Ovary (tissue), 9 donors: ENCODE data around the gene SGTA. TPM values are rescaled to one million over a fixed set of nuclear protein-coding genes. Genes with fewer than 3 reads are reported as not detected.
A peak's percentile ranks its signal among the peaks of the same experiment; 100 is the strongest.

Source experiments
- DNase-seq, 5 donors: peaks; one replicate each; pipeline ENCODE4 v3.0.0-alpha.2; 2019 to 2020
- H3K27ac ChIP-seq, 2 donors: fragments of 200-600 bp; one replicate each; pipeline versions ENCODE4 v1.5.1 to v1.8.0; 2019 to 2022
- H3K27me3 ChIP-seq: fragments of 200-600 bp; one replicate; pipeline ENCODE4 v1.8.0; 2022
- H3K36me3 ChIP-seq: fragments of 200-600 bp; sonication (generic); one replicate; pipeline ENCODE4 v1.5.1; 2019
- H3K4me1 ChIP-seq: one replicate; pipeline ENCODE4 v1.8.1; 2013; ENCODE audit warnings: mild to moderate bottlenecking, moderate library complexity; ENCODE audit not compliant: insufficient read depth
- H3K4me3 ChIP-seq: fragments of 200-600 bp; sonication (generic); one replicate; pipeline ENCODE4 v1.5.1; 2017
- H3K9me3 ChIP-seq, 2 donors: fragments of 200-600 bp in 1 of 2; sonication (generic) in 1 of 2; one replicate each; pipeline versions ENCODE4 v1.5.1 to v1.8.1; 2013 to 2019; ENCODE audit warnings: mild to moderate bottlenecking in 1 of 2, moderate library complexity in 1 of 2
- EP300 ChIP-seq: sonication (generic); formaldehyde crosslinking; IDR thresholded peaks from one replicate; pipeline ENCODE4 v1.6.1; 2017; ENCODE audit warnings: antibody characterized with exemption
- POLR2A ChIP-seq: fragments of 450-650 bp; IDR thresholded peaks from one replicate; pipeline ENCODE4 v1.6.1; 2017; ENCODE audit warnings: antibody characterized with exemption, mild to moderate bottlenecking, moderate library complexity
- WGBS, 3 donors: extraction: QIAGEN DNeasy Blood & Tissue Kit in 1 of 3; methylation state at CpG; one replicate each; pipeline versions ENCODE4 v1.1.5 to v1.1.7; 2013 to 2017; 5-methylcytosine and 5-hydroxymethylcytosine counted together
- intact Hi-C, 4 donors: fragments of 100-400 bp; cut with DNase I; formaldehyde crosslinking; loops; one replicate each; pipeline versions ENCODE4 v1.11.0 to v1.15.1; 2022 to 2023
- polyA plus RNA-seq, 2 donors: library from polyadenylated mRNA; stranded (reverse); fragments of 200-250 nt in 1 of 2; fragments of 350-450 nt in 1 of 2; fragmentation: Illumina TruSeq in 1 of 2; extraction: RNeasy Lipid Tissue Mini Kit (QIAGEN cat#74804) in 1 of 2; gene quantifications; one replicate each; pipeline ENCODE4 v1.2.3, GENCODE V29; 2013 to 2014
- total RNA-seq, 7 donors: library from RNA; depleted of rRNA in 2 of 7; stranded (reverse); fragments of >200 nt in 2 of 7; fragmentation: NEBNext Ultra II Directional in 3 of 7; extraction: Animal tissue kit (Norgen Biotek cat#: 25700) in 3 of 7; gene quantifications; one replicate each; pipeline versions ENCODE4 v1.1.0 to v1.2.4, GENCODE V29; 2016 to 2023
- TF ChIP-seq, protein P1 (sequence below), 3 donors: fragments of 450-650 bp in 2 of 3; fragments of 200-600 bp in 1 of 3; IDR thresholded peaks; one replicate each; pipeline versions ENCODE4 v1.5.1 to v1.8.0; 2016 to 2022; ENCODE audit warnings: antibody characterized with exemption in 3 of 3, mild to moderate bottlenecking in 1 of 3
- donor health status: DM: no; HTN: no; CAD: no; lungs with moderate emphysema.
- donor health status: DM: no; HTN: no; CAD: no.
- donor health status: Bipolar disorder and iron deficiency.
- donor health status: DM: yes; HTN: yes; CAD: no.
- donor health status: DM: no; HTN: no; CAD: no.
- donor health status: DM: yes; HTN: yes; CAD: no.

SGTA gene
- total and polyA plus RNA-seq, 9 donors, result 27.0 to 65.5 (median 53.4) TPM

DNA sequence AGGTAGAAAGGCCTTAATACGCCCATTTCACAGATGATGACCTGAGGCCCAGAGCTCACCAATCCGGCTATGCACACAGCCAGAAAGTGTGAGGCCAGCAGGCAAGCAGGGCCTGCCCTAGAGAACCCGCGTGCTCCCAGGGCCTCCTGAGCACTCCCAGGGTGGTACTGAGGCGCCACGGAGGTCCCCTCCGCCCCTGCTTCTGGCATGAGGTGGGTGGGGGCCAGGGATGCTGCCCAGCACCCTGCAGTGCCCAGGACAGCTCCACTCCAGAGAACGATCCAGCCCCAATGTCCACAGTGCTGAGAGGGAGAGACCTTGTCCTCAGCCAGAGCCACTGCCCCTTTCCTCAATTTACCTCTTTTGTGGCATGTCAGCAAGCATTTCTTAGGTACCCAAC, 13.9 kb downstream of the SGTA start:
- 88 to 92% (median 92%) methylated on average over 6 to 8 of the region's 8 CpGs for WGBS, 3 donors
- Histone ChIP-seq H3K27me3 (no peaks in the 10 kb centered on the region), H3K9me3 (no peaks in the 10 kb centered on the region), H3K27ac (peak overlapping the region in 1 of 2 donors; percentile 25), H3K36me3 (no peaks in the 10 kb centered on the region), H3K4me1 (peaks cover 10% of the 10 kb centered on the region), H3K4me3 (no peak overlapping the region)
- TF ChIP-seq, protein P1, sequence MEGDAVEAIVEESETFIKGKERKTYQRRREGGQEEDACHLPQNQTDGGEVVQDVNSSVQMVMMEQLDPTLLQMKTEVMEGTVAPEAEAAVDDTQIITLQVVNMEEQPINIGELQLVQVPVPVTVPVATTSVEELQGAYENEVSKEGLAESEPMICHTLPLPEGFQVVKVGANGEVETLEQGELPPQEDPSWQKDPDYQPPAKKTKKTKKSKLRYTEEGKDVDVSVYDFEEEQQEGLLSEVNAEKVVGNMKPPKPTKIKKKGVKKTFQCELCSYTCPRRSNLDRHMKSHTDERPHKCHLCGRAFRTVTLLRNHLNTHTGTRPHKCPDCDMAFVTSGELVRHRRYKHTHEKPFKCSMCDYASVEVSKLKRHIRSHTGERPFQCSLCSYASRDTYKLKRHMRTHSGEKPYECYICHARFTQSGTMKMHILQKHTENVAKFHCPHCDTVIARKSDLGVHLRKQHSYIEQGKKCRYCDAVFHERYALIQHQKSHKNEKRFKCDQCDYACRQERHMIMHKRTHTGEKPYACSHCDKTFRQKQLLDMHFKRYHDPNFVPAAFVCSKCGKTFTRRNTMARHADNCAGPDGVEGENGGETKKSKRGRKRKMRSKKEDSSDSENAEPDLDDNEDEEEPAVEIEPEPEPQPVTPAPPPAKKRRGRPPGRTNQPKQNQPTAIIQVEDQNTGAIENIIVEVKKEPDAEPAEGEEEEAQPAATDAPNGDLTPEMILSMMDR (IDR thresholded peaks at IDR 0.05), result no peak
- no peak for TF ChIP-seq POLR2A
- no peak for TF ChIP-seq EP300
- intact Hi-C loops, result loop anchor here in 1 of 4 donors (5.0 kb wide), 1 partner anchor 72 kb away; no protein-coding TSS in a partner anchor
- no peak for DNase-seq

DNA sequence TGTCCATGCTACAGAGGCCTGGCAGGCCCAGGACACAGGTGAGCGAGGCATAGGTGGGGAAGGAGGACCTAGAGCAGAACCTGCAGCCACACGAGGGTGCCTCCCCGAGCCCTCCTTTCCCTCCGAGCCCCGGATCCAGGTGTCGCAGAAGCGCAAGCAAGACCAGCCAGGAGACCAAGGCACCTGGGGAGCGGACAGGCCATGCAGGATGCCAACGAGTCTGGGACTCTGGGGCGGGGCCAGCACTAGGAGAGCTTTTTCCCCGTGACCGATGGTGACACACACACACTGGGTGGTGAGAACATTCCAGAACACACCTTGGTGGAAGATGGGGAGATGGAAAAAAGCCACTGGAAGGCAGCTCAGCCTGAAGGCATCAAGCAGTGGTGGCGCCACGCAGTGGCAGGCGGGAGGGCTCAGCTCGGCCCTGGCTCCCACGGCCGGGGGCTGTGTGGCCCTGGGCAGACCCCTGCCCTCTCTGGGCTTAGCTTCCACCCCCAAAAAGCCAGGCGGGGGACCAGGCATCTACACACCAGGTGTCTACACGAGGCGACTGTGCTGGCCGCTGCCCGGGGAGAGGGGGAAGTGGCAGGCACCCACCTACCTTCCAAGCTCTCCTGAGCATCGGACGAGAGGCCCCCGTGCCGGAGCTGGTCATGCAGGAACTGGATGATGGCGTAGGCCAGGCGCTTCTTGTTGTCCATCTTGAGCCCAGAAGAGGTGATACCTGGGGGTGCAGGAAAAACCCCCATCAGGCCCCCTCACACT, 14.5 kb downstream of the SGTA start:
- intact Hi-C loops, result loop anchor here in 1 of 4 donors (5.0 kb wide), 1 partner anchor 71 kb away; no protein-coding TSS in a partner anchor
- no peak for DNase-seq
- Histone ChIP-seq H3K4me3 (no peak overlapping the region), H3K9me3 (no peaks in the 10 kb centered on the region), H3K36me3 (no peaks in the 10 kb centered on the region), H3K27me3 (no peaks in the 10 kb centered on the region), H3K27ac (no peak overlapping the region), H3K4me1 (peaks cover 10% of the 10 kb centered on the region)
- TF ChIP-seq EP300, result no peak
- TF ChIP-seq, protein P1 (IDR thresholded peaks at IDR 0.05), result no peak
- TF ChIP-seq POLR2A, result no peak
- WGBS, 3 donors, result 90 to 94% (median 92%) methylated on average over 27 to 29 of the region's 29 CpGs

DNA sequence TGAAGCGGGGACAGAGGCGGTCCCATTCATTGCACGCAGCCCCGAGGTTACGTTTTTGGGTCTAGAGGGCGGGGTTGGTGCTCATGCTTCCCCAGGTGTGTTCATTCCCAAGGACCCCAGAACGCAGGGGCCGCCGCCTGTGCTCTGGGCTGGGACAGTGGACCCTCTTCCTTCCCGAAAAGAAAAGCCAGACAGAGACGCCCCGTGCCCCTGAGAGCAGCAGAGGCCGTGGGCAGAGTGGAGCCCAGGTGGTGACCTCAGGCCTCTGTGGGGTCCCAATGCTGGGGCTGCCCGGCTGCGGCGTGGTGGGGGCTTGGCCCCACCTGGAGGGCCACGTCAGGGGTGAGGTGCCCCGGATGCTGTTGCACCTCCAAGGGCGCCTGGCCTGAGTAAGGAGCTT, 15.4 kb downstream of the SGTA start:
- Histone ChIP-seq H3K36me3 (no peaks in the 10 kb centered on the region), H3K27me3 (no peaks in the 10 kb centered on the region), H3K4me3 (no peak overlapping the region), H3K9me3 (no peaks in the 10 kb centered on the region), H3K27ac (no peak overlapping the region), H3K4me1 (peaks cover 10% of the 10 kb centered on the region)
- WGBS, 3 donors, result 88 to 92% (median 91%) methylated on average over 19 of the region's 19 CpGs
- no peak for DNase-seq
- intact Hi-C loops, result loop anchor here in 1 of 4 donors (5.0 kb wide), 1 partner anchor 70 kb away; no protein-coding TSS in a partner anchor
- no peak for TF ChIP-seq EP300
- TF ChIP-seq, protein P1 (IDR thresholded peaks at IDR 0.05), result no peak
- no peak for TF ChIP-seq POLR2A

DNA sequence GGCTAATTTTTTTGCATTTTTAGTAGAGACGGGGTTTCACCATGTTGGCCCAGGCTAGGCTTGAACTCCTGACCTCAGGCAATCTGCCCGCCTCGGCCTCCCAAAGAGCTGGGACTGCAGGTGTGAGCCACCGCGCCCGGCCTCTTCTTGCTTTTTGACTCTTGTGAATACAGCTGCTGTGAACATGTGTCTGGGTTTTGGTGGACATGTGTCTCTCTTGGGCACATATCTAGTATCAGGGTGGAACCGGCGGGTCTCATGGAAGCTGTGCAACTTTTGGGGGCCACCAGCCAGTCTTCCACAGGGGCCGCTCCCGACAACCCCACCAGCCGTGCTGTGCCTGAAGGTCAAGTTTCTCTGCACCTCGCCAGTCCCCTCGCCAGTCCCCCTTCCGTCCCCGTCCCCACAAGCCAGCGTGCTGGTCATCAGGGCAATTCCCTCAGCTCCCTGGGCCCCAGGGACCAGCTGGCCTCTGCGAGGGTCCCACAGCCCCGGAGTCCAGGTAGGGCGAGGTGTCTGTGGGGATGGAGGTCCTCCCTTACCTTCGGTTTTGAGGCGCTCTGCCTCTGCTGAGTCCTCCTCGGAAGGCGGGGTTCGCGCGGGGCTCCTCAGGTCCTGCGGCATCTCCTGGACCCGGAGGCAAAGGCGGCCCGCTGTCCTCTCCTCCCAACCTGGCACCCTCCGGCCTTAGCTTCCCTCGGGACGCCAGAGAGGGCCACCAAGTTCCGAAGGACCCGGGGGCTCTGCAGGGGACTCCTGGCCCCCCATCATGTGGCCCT, 16.3 kb downstream of the SGTA start:
- H3K36me3 ChIP-seq, result no peaks in the 10 kb centered on the region
- WGBS, 3 donors, result 91 to 93% (median 93%) methylated on average over 30 to 35 of the region's 35 CpGs
- H3K9me3 ChIP-seq, result no peaks in the 10 kb centered on the region
- H3K27ac ChIP-seq, result no peak overlapping the region
- peaks cover 10% of the 10 kb centered on the region for H3K4me1 ChIP-seq
- no peaks in the 10 kb centered on the region for H3K27me3 ChIP-seq
- TF ChIP-seq, protein P1 (IDR thresholded peaks at IDR 0.05), result no peak
- TF ChIP-seq POLR2A (no peak), EP300 (no peak)
- intact Hi-C loops, result loop anchor here in 1 of 4 donors (5.0 kb wide), 1 partner anchor 69 kb away; no protein-coding TSS in a partner anchor
- DNase-seq, result no peak
- no peak overlapping the region for H3K4me3 ChIP-seq
